Activated CD4-positive, alpha-beta memory T cell treated with anti-CD3 and anti-CD28 coated beads for 36 hours (primary cell): ENCODE results near the gene CCSER1. TPM values are rescaled to one million over a fixed set of nuclear protein-coding genes. Genes with fewer than 3 reads are reported as not detected.
"Not testable (repeated sequence)": the region's sequence is repeated elsewhere in the genome, so short reads cannot be mapped to it uniquely, and the experiment has no call there.

Experiments used
- CTCF ChIA-PET: fragments of 350-600 bp; sonication (Branson Sonifier 250); formaldehyde crosslinking; loops from one replicate; lab custom pipeline; 2021; ENCODE audit warnings: antibody characterized with exemption, inconsistent platforms; lab: Charles Lee
- POLR2A ChIA-PET: fragments of 350-600 bp; sonication (Branson Sonifier 250); formaldehyde crosslinking; loops from one replicate; lab custom pipeline; 2021; ENCODE audit warnings: antibody characterized with exemption; lab: Charles Lee
- DNase-seq: peaks from one replicate; pipeline ENCODE4 v3.0.0-alpha.2; 2020
- H3K27ac Mint-ChIP-seq: one replicate; pipeline ENCODE4 v1.8.0; 2021; ENCODE audit warnings: mixed read lengths
- H3K27me3 Mint-ChIP-seq: one replicate; pipeline ENCODE4 v1.8.0; 2021; ENCODE audit warnings: mixed read lengths
- H3K36me3 Mint-ChIP-seq: one replicate; pipeline ENCODE4 v1.8.0; 2021; ENCODE audit warnings: mixed read lengths
- H3K4me1 Mint-ChIP-seq: one replicate; pipeline ENCODE4 v1.8.0; 2021; ENCODE audit warnings: low read depth, mixed read lengths
- H3K4me3 Mint-ChIP-seq: one replicate; pipeline ENCODE4 v1.8.0; 2021; ENCODE audit warnings: mild to moderate bottlenecking, mixed read lengths
- H3K9me3 Mint-ChIP-seq: one replicate; pipeline ENCODE4 v1.8.0; 2021; ENCODE audit warnings: mixed read lengths
- intact Hi-C: fragments of 100-400 bp; cut with micrococcal nuclease; formaldehyde crosslinking; loops from one replicate; pipeline ENCODE4 v1.15.1; 2023
- total RNA-seq, 2 experiments: library from RNA; stranded (reverse); gene quantifications; one replicate each; pipeline ENCODE4 v1.2.3, GENCODE V29; 2021

Gene CCSER1
- total RNA-seq, 2 experiments from 2014 or later = 0.17 to 0.19 TPM

DNA sequence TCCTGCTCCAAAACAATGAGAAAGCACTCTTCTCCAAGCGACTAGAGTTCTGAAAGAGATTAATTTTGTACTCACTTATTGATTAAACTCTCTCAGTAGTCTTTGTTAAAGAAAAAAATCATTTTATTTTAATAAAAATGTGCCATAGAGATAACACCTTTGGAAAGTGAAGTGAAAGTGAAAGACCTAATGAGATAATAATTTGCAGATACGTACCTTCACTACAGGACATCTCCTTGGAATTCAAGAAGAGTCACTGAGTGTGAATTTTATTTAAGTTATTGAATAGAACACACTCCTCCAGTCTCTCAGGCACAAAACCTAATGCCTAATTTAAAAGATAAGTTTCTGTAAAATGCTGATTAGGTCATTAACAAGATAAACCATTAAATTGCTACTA, 1106.0 kb downstream of the CCSER1 start:
- ChIA-PET POLR2A (no interaction called here), CTCF (no interaction called here)
- Mint-ChIP-seq H3K36me3 (no peaks in the 10 kb centered on the region), H3K9me3 (peaks cover 7% of the 10 kb centered on the region), H3K4me1 (no peaks in the 10 kb centered on the region), H3K27me3 (no peaks in the 10 kb centered on the region), H3K27ac (no peak overlapping the region), H3K4me3 (no peak overlapping the region)
- DNase-seq = no peak
- intact Hi-C loops = no loop called here

DNA sequence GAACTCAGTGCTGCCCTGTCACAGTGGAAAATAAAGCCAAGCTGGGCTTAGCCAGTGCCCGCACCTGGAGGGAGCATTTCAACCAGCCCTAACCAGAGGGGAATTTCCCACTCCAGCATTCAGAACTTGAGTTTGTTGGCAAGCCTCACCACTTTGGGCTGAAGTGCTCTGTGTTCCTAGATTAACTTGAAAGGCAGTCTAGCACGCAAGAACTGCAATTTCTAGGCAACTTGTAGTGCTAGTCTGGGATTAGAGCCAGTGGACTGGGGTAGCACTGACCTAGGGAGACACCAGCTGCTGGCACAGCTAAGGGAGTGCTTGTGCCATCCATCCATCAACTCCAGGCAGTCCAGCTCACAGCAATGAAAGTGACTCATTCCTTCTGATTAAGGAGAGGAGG, 1115.9 kb downstream of the CCSER1 start:
- ChIA-PET CTCF (no interaction called here), POLR2A (no interaction called here)
- Mint-ChIP-seq H3K4me1 (no peaks in the 10 kb centered on the region), H3K36me3 (no peaks in the 10 kb centered on the region), H3K27ac (no peak overlapping the region), H3K9me3 (peaks cover 13% of the 10 kb centered on the region), H3K27me3 (no peaks in the 10 kb centered on the region), H3K4me3 (no peak overlapping the region)
- intact Hi-C loops = no loop called here
- DNase-seq = no peak

DNA sequence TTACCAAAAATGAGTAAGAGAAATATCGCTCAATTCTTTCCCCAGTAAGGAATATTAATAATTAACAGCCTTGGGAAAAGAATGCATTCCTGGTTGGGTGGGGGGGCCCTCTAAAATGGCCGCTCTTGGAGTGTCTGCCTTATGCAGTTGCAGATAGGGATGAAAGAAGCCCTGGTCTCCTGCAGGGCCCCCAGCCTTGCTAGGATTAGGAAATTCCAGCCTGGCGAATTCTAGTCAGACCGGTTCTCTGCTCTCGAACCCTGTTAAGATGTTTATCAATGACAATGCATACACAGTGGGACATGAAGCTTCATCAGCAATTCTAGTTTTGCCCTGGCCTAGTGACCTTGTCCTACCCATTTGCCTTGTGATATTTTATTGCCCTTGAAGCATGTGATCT, 1128.8 kb downstream of the CCSER1 start:
- H3K9me3 Mint-ChIP-seq = peaks cover 23% of the 10 kb centered on the region
- no peak overlapping the region for H3K4me3 Mint-ChIP-seq
- H3K4me1 Mint-ChIP-seq = no peaks in the 10 kb centered on the region
- intact Hi-C loops = no loop called here
- POLR2A ChIA-PET = no interaction called here
- H3K27ac Mint-ChIP-seq = no peak overlapping the region
- no peaks in the 10 kb centered on the region for H3K36me3 Mint-ChIP-seq
- no peaks in the 10 kb centered on the region for H3K27me3 Mint-ChIP-seq
- CTCF ChIA-PET = no interaction called here
- DNase-seq = no peak

DNA sequence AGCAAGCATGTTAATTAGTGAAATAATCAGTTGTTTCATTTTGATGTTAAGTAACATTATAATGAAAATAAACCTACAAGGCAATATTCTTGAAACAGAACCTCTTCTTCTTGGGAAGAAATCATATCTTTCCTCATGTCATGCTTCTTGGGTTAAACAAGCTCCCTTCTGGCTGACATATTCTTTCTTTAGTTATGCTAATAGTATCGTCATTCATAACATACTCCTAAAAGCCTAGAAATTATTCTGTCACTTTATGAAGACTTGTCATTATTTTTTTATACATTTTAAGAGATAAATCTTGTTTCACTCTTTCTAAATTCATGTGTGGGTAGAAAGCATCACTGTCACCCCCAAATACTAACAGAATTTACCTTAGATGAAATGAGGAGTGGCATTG, 1129.6 kb downstream of the CCSER1 start:
- Mint-ChIP-seq H3K9me3 (peaks cover 28% of the 10 kb centered on the region), H3K4me3 (no peak overlapping the region), H3K27ac (no peak overlapping the region), H3K4me1 (no peaks in the 10 kb centered on the region), H3K36me3 (no peaks in the 10 kb centered on the region), H3K27me3 (no peaks in the 10 kb centered on the region)
- ChIA-PET POLR2A (no interaction called here), CTCF (no interaction called here)
- intact Hi-C loops = no loop called here
- DNase-seq = no peak

DNA sequence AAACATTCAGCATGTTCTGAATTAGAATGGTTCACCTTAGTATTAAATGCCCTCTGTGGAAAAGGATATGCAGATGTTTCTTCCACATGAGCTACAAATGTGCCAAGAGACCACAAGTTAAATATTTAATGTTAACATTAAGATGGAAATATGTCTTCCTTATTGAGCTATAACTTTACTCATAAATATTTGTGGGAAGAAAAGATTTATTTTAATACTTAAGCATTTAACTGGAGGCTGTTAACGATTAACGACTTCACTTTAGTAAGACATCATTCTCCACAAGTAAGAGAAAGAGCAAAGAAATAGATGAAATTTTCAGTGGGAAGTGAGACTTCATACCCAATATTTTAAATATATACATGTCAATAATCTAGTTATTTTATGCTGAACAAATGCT, 1130.5 kb downstream of the CCSER1 start:
- no peaks in the 10 kb centered on the region for H3K36me3 Mint-ChIP-seq
- intact Hi-C loops = no loop called here
- H3K27me3 Mint-ChIP-seq = no peaks in the 10 kb centered on the region
- POLR2A ChIA-PET = no interaction called here
- no peak overlapping the region for H3K4me3 Mint-ChIP-seq
- CTCF ChIA-PET = no interaction called here
- no peaks in the 10 kb centered on the region for H3K4me1 Mint-ChIP-seq
- peaks cover 28% of the 10 kb centered on the region for H3K9me3 Mint-ChIP-seq
- H3K27ac Mint-ChIP-seq = no peak overlapping the region
- no peak for DNase-seq

DNA sequence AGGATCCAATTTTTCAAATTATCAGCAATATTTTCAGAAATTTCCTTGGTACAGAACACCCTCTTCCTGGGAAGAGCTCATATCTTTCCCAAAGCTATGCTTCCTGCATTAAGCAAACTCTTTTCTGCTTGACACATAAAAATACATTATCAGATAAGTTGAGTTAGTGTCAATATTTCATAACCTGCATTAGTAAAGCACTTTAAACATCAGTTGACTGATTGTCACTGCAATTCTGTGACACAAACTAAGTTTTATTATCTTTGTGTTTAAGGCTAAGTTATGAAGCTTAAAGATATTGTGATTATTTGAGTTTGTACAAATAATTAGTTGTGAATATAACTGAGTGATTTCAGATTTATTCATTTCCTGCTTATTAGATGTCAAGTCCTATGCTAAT, 1131.1 kb downstream of the CCSER1 start:
- ChIA-PET POLR2A (no interaction called here), CTCF (no interaction called here)
- Mint-ChIP-seq H3K27ac (no peak overlapping the region), H3K27me3 (no peaks in the 10 kb centered on the region), H3K36me3 (no peaks in the 10 kb centered on the region), H3K4me3 (no peak overlapping the region), H3K4me1 (no peaks in the 10 kb centered on the region), H3K9me3 (peaks cover 28% of the 10 kb centered on the region)
- intact Hi-C loops = no loop called here
- no peak for DNase-seq

DNA sequence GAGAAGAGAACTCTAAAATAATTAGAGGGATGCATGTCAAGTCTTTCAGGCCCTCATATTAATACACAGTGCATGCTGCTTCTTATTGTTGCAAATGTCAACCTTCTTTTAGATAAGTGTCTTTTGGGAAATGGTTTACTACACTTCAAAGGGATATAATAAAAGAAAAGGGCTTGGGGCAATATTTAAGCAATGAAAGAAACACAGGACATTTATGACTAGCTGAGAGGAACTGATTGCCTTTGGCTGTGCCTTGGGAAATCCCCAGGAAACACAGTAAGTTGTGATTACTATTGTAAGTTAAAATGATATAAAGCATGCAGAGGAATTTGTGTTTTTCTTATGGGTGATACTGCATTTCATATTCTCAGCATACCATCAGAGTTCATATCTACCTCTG, 1140.3 kb downstream of the CCSER1 start:
- ChIA-PET CTCF (no interaction called here), POLR2A (no interaction called here)
- Mint-ChIP-seq H3K9me3 (peaks cover 13% of the 10 kb centered on the region), H3K27me3 (no peaks in the 10 kb centered on the region), H3K36me3 (no peaks in the 10 kb centered on the region), H3K4me1 (no peaks in the 10 kb centered on the region), H3K4me3 (no peak overlapping the region), H3K27ac (no peak overlapping the region)
- no peak for DNase-seq
- intact Hi-C loops = no loop called here

DNA sequence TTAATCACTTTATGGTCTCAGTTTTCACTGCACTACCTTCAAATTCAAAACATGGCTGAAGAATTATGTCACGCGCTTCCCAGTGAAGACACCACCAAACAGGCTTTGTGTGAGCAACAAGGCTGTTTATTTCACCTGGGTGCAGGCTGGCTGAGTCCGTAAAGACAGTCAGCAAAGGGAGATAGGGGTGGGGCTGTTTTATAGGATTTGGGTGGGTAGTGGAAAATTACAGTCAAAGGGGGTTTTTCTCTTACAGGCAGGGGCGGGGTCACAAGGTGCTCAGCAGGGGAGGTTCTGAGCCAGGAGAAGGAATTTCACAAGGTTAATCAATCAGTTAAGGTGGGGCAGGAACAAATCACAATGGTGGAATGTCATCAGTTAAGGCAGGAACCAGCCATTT, 1141.3 kb downstream of the CCSER1 start:
- H3K27me3 Mint-ChIP-seq, CTCF ChIA-PET, POLR2A ChIA-PET, H3K36me3 Mint-ChIP-seq, H3K4me3 Mint-ChIP-seq, H3K4me1 Mint-ChIP-seq, H3K27ac Mint-ChIP-seq, intact Hi-C loops, DNase-seq: not testable (repeated sequence)
- H3K9me3 Mint-ChIP-seq = peaks cover 18% of the 10 kb centered on the region

DNA sequence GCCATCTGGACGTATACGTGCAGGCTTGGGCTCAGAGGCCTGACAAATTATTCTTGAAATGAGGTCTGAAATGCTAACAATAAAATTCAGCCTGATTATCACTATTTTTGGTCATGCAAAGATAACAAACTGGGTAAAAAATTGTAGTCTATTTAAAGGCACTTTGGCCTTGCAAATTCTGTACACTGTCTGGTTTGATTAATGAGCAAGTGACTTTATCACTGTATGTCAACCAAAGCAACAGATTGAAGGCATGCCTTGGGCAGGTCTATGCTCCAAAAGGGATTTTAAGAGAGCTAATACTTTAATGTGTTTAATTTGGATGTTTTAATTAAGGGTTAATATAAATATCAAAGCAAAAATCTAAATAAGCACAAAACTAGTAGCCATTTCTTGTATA, 1141.7 kb downstream of the CCSER1 start:
- Mint-ChIP-seq H3K4me3 (no peak overlapping the region), H3K27me3 (no peaks in the 10 kb centered on the region), H3K27ac (no peak overlapping the region), H3K9me3 (peaks cover 20% of the 10 kb centered on the region), H3K4me1 (no peaks in the 10 kb centered on the region), H3K36me3 (no peaks in the 10 kb centered on the region)
- intact Hi-C loops = no loop called here
- no peak for DNase-seq
- CTCF ChIA-PET = no interaction called here
- POLR2A ChIA-PET = no interaction called here

DNA sequence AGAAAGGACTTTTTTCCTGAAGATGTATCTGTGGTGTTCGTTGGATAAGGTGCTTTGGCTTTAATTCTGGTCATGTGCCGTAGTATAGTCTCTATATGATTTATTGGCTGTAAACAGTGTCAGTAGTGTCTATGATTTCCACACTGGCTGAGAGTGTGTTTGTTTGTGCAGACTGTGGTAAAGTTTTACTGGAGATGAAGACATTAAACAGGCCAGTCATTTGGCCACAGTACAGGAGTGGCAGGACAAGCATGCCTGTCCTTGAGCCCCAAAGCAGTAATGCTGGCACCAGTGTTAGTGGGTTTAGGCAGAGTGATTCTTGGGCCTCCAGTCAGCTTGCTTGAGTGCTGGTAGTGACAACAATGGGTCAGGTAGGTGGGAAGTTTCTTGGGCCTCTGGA, 1152.7 kb downstream of the CCSER1 start:
- POLR2A ChIA-PET = no interaction called here
- H3K9me3 Mint-ChIP-seq = peaks cover 28% of the 10 kb centered on the region
- no peak for DNase-seq

DNA sequence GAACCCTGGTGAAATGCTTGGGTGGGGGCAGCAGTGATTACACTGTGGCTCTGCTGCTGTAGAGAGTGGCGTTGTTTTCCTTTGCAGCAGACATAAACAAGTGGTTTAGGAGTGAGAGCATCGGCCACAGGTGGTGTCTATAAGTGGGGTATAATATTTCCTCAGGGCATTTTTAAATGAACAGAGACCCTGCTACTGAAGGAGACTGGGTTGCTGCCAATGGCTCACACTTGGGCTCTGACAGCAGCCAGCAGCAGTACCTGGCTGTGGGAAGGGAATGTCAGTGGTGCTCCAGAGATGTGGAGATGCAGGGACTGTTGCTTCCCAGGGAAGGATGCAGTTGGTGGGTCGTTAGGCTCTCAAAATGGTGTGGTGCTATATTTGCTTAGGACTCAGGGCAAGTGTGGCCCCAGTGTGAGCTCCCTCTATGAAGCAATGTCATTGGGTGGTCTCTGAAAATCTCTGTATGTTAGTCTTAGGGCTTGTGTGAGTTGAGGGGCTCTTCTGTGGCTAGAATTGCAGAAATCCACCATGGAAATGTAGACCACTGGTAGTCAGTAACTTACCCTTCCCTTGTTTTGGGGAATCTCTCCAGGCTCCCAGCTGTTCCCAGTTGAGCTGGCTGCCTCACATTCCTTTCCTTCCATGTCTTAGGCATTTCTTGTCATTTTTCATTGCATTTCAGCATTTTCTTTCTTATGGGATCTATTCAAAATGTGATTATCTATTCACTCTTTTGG, 1153.5 kb downstream of the CCSER1 start:
- intact Hi-C loops = no loop called here
- Mint-ChIP-seq H3K36me3 (no peaks in the 10 kb centered on the region), H3K4me1 (no peaks in the 10 kb centered on the region), H3K27ac (no peak overlapping the region), H3K27me3 (no peaks in the 10 kb centered on the region), H3K4me3 (no peak overlapping the region), H3K9me3 (peaks cover 20% of the 10 kb centered on the region)
- no peak for DNase-seq
- ChIA-PET POLR2A (no interaction called here), CTCF (no interaction called here)

More for the DNA sequence above, 1152.7 kb downstream of the CCSER1 start:
- Mint-ChIP-seq H3K4me3 (no peak overlapping the region), H3K27ac (no peak overlapping the region), H3K27me3 (no peaks in the 10 kb centered on the region), H3K36me3 (no peaks in the 10 kb centered on the region), H3K4me1 (no peaks in the 10 kb centered on the region)
- CTCF ChIA-PET = no interaction called here
- intact Hi-C loops = no loop called here

DNA sequence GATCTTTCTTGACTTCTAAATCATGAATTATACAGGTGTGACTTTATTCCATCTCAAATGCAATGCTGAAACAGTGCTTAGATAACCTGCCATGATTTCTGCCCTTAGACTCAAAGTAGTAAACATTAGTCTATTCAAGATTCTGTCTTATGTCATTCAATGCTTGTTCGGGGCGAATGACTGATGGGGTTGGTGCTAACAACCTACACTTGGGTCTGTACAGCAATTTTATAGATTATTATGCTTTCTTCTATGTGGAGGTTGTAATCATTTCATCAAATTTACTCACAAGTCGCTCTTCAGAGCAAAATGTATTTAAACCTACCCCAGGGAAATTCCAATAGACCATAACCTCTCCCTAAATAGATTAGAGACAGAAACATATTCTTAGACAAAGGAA, 1155.0 kb downstream of the CCSER1 start:
- Mint-ChIP-seq H3K9me3 (peaks cover 12% of the 10 kb centered on the region), H3K4me3 (no peak overlapping the region), H3K27me3 (no peaks in the 10 kb centered on the region), H3K36me3 (no peaks in the 10 kb centered on the region), H3K4me1 (no peaks in the 10 kb centered on the region), H3K27ac (no peak overlapping the region)
- intact Hi-C loops = no loop called here
- ChIA-PET CTCF (no interaction called here), POLR2A (no interaction called here)
- no peak for DNase-seq

DNA sequence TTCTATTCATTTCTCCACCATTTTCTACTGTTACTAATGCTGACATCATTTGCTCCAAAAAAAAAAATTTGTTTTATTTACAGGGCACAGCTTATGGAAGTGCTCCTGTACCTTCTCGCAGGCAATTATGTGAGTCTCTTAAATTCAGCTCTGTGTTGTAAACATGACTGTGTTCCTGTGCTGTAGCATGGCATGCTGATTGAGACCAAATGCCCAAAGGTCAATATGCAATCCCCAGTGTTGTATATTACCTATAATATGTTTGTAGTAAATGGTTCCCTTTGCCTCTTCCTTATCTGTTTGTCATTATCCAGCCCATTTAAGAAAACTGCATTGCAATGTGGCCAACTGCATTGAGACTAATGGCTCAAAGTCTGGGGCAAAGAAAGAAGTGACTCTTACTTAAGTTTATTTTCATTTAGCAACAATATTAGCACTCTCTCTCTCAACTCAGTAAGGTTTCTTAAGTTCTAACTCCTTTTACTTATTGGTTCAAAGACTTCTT, 1156.6 kb downstream of the CCSER1 start:
- no peaks in the 10 kb centered on the region for H3K27me3 Mint-ChIP-seq
- POLR2A ChIA-PET = no interaction called here

More for the DNA sequence above, 1156.6 kb downstream of the CCSER1 start:
- intact Hi-C loops = no loop called here
- CTCF ChIA-PET = no interaction called here
- H3K27ac Mint-ChIP-seq = no peak overlapping the region
- H3K4me1 Mint-ChIP-seq = no peaks in the 10 kb centered on the region
- no peak overlapping the region for H3K4me3 Mint-ChIP-seq
- DNase-seq = no peak
- H3K36me3 Mint-ChIP-seq = no peaks in the 10 kb centered on the region
- peaks cover 5% of the 10 kb centered on the region for H3K9me3 Mint-ChIP-seq
